ENCODE data around the gene BMP2K.

Gene BMP2K

DNA sequence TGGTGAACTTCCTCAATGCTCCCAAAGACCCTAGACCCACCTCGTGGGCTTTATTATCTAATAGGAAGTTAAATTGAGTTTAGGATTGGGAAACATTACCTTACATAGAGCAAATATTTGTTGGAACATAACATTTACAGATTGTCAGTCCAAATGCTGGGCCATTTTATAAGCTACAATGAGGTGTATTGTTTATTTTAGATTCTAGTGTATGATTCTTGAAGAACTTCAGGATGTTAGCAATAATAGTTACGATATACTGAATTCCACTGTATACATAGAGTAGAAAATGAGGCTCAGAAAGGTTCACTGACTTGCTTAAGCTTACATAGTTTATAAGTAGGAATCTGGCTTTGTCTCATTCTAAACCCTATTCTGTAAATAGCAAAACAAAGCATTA lies 125.7 kb downstream of the BMP2K start:
- no peak for DNase-seq
- H3K4me1 ChIP-seq (ENCODE audit: control insufficient read depth, insufficient read depth, low read depth, low read length): no peaks in the 10 kb centered on the region
- WGBS: no CpG with 5 or more reads among the region's 2 CpGs

DNA sequence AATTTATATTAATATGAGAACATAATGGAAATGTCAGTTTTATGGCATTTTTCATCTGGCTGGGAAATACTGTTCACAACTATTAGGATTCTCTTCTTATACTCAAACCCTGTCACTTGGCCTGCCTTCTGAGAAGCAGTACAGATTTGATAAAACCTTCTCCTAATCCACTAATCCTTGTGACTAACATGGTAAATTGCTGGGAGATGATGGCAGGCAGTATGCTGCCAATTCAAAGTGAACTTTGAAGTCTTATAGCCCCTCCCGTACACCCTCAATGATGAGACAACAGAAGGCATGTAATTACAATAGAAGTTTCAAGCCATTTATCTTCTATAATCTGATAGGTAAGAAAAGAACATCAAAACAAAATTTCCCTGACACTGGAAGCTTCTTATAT lies 126.1 kb downstream of the BMP2K start:
- no peaks in the 10 kb centered on the region for H3K4me1 ChIP-seq (ENCODE audit: control insufficient read depth, insufficient read depth, low read depth, low read length)
- no peak overlapping the region for H2AK5ac ChIP-seq (ENCODE audit: low read length, severe bottlenecking)
- H3K4me3 ChIP-seq (ENCODE audit: insufficient read depth in 1 of 2, low read depth in 1 of 2, low read length in 2 of 2): no peak overlapping the region
- no peak overlapping the region for H2BK15ac ChIP-seq (ENCODE audit: low read depth, poor library complexity, severe bottlenecking)
- H3K36me3 ChIP-seq (ENCODE audit: control insufficient read depth in 1 of 2, insufficient read depth in 2 of 2, low read depth in 1 of 2, low read length in 2 of 2): peaks cover 0 to 33% of the 10 kb centered on the region in 2 experiments
- no peak overlapping the region for H4K91ac ChIP-seq (ENCODE audit: low read length)
- WGBS: no CpG with 5 or more reads among the region's 1 CpG
- no peak overlapping the region for H3K9ac ChIP-seq (ENCODE audit: low read length)
- no peak overlapping the region for H3K14ac ChIP-seq (ENCODE audit: low read length in 2 of 2)
- no peak overlapping the region for H4K8ac ChIP-seq (ENCODE audit: low read length)
- no peak overlapping the region for H3K4me2 ChIP-seq (ENCODE audit: low read length, poor library complexity, severe bottlenecking)
- no peak overlapping the region for H3K23ac ChIP-seq (ENCODE audit: low read length in 2 of 2)
- H2BK120ac ChIP-seq (ENCODE audit: low read depth, low read length): no peak overlapping the region
- no peaks in the 10 kb centered on the region for H3K27me3 ChIP-seq (ENCODE audit: control insufficient read depth in 1 of 2, insufficient read depth in 1 of 2, low read length in 2 of 2)
- H2AFZ ChIP-seq (ENCODE audit: low read depth, low read length): no peak overlapping the region
- no peak overlapping the region for H2BK12ac ChIP-seq (ENCODE audit: low read length in 2 of 2)
- no peak overlapping the region for H3K4ac ChIP-seq (ENCODE audit: low read depth in 1 of 2, low read length in 2 of 2)
- no peaks in the 10 kb centered on the region for H3K9me3 ChIP-seq (ENCODE audit: control insufficient read depth, low read length)
- DNase-seq: no peak
- no peak overlapping the region for H3K27ac ChIP-seq (ENCODE audit: low read length, poor library complexity, severe bottlenecking)
- no peak overlapping the region for H2BK5ac ChIP-seq (ENCODE audit: low read depth, low read length, poor library complexity, severe bottlenecking)
- no peaks in the 10 kb centered on the region for H3K79me1 ChIP-seq (replicated peaks; ENCODE audit: low read length, poor library complexity, severe bottlenecking)
- no peak overlapping the region for H3K18ac ChIP-seq (ENCODE audit: low read depth in 1 of 2, low read length in 2 of 2)

More for the DNA sequence above, 125.7 kb downstream of the BMP2K start:
- no peak overlapping the region for H2BK15ac ChIP-seq (ENCODE audit: low read depth, poor library complexity, severe bottlenecking)
- no peak overlapping the region for H2AFZ ChIP-seq (ENCODE audit: low read depth, low read length)
- no peak overlapping the region for H3K9ac ChIP-seq (ENCODE audit: low read length)
- H2BK12ac ChIP-seq (ENCODE audit: low read length in 2 of 2): no peak overlapping the region
- H3K36me3 ChIP-seq (ENCODE audit: control insufficient read depth in 1 of 2, insufficient read depth in 2 of 2, low read depth in 1 of 2, low read length in 2 of 2): peaks cover 0 to 29% of the 10 kb centered on the region in 2 experiments
- no peak overlapping the region for H3K4me2 ChIP-seq (ENCODE audit: low read length, poor library complexity, severe bottlenecking)
- no peak overlapping the region for H3K4me3 ChIP-seq (ENCODE audit: insufficient read depth in 1 of 2, low read depth in 1 of 2, low read length in 2 of 2)
- H4K8ac ChIP-seq (ENCODE audit: low read length): no peak overlapping the region
- H3K27me3 ChIP-seq (ENCODE audit: control insufficient read depth in 1 of 2, insufficient read depth in 1 of 2, low read length in 2 of 2): no peaks in the 10 kb centered on the region
- no peak overlapping the region for H2BK120ac ChIP-seq (ENCODE audit: low read depth, low read length)
- no peak overlapping the region for H2BK5ac ChIP-seq (ENCODE audit: low read depth, low read length, poor library complexity, severe bottlenecking)
- no peak overlapping the region for H3K27ac ChIP-seq (ENCODE audit: low read length, poor library complexity, severe bottlenecking)
- H3K79me1 ChIP-seq (replicated peaks; ENCODE audit: low read length, poor library complexity, severe bottlenecking): no peaks in the 10 kb centered on the region
- no peak overlapping the region for H3K18ac ChIP-seq (ENCODE audit: low read depth in 1 of 2, low read length in 2 of 2)
- H3K4ac ChIP-seq (ENCODE audit: low read depth in 1 of 2, low read length in 2 of 2): no peak overlapping the region
- no peak overlapping the region for H4K91ac ChIP-seq (ENCODE audit: low read length)
- H3K23ac ChIP-seq (ENCODE audit: low read length in 2 of 2): no peak overlapping the region
- H2AK5ac ChIP-seq (ENCODE audit: low read length, severe bottlenecking): no peak overlapping the region
- no peak overlapping the region for H3K14ac ChIP-seq (ENCODE audit: low read length in 2 of 2)
- no peaks in the 10 kb centered on the region for H3K9me3 ChIP-seq (ENCODE audit: control insufficient read depth, low read length)

DNA sequence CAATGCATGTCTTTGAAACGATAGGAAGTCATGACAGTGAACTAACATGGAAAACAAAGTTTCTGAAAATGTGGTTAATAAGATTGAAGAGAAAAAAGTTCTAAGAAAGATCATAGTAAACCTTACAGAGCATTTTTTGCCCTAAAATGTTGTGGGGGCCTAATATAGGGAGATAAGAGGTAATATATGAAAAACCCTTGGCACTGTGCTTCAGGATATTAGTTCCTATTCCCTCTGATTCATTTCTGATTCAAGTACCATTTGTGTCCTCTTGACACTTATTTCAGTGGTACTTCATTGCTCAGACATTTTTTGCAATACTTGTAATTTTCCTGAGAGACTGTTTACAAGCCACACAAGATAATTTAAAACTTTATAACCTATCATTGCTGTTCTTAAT lies 128.0 kb downstream of the BMP2K start:
- H3K4me3 ChIP-seq (ENCODE audit: insufficient read depth in 1 of 2, low read depth in 1 of 2, low read length in 2 of 2): no peak overlapping the region
- no peak overlapping the region for H3K18ac ChIP-seq (ENCODE audit: low read depth in 1 of 2, low read length in 2 of 2)
- no peak overlapping the region for H3K9ac ChIP-seq (ENCODE audit: low read length)
- no peak overlapping the region for H2BK5ac ChIP-seq (ENCODE audit: low read depth, low read length, poor library complexity, severe bottlenecking)
- no peak overlapping the region for H2AK5ac ChIP-seq (ENCODE audit: low read length, severe bottlenecking)
- no peak overlapping the region for H2BK120ac ChIP-seq (ENCODE audit: low read depth, low read length)
- H4K8ac ChIP-seq (ENCODE audit: low read length): no peak overlapping the region
- no peaks in the 10 kb centered on the region for H3K27me3 ChIP-seq (ENCODE audit: control insufficient read depth in 1 of 2, insufficient read depth in 1 of 2, low read length in 2 of 2)
- no peak overlapping the region for H3K4me2 ChIP-seq (ENCODE audit: low read length, poor library complexity, severe bottlenecking)
- no peak overlapping the region for H2AFZ ChIP-seq (ENCODE audit: low read depth, low read length)
- H3K36me3 ChIP-seq (ENCODE audit: control insufficient read depth in 1 of 2, insufficient read depth in 2 of 2, low read depth in 1 of 2, low read length in 2 of 2): peaks cover 0 to 34% of the 10 kb centered on the region in 2 experiments
- no peak overlapping the region for H4K91ac ChIP-seq (ENCODE audit: low read length)
- H3K27ac ChIP-seq (ENCODE audit: low read length, poor library complexity, severe bottlenecking): no peak overlapping the region
- H3K4ac ChIP-seq (ENCODE audit: low read depth in 1 of 2, low read length in 2 of 2): no peak overlapping the region
- no peak overlapping the region for H2BK15ac ChIP-seq (ENCODE audit: low read depth, poor library complexity, severe bottlenecking)
- no peaks in the 10 kb centered on the region for H3K9me3 ChIP-seq (ENCODE audit: control insufficient read depth, low read length)
- WGBS: 91% methylated on average over 1 of the region's 1 CpG
- no peaks in the 10 kb centered on the region for H3K4me1 ChIP-seq (ENCODE audit: control insufficient read depth, insufficient read depth, low read depth, low read length)
- no peak for DNase-seq
- no peak overlapping the region for H2BK12ac ChIP-seq (ENCODE audit: low read length in 2 of 2)
- no peak overlapping the region for H3K23ac ChIP-seq (ENCODE audit: low read length in 2 of 2)
- H3K79me1 ChIP-seq (replicated peaks; ENCODE audit: low read length, poor library complexity, severe bottlenecking): peaks cover 2% of the 10 kb centered on the region
- H3K14ac ChIP-seq (ENCODE audit: low read length in 2 of 2): no peak overlapping the region

DNA sequence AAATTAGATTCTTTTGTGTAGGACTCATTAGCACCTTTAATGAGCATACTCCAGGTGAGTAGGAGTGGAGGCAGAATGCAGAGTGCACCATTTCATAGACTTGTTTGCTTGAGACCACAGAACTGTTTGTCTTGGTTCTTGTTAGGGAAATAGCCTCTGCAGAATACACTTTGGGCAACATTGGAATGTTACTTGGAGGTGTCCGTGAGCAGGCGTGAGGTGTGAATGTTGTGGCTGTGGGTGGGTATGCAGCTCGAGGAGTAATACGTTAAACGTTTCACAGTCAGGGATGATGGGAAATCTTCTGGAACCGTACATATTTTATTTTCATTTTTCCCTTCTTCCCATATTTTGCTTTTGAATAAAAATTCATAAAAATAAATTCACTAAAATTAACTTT lies 131.5 kb downstream of the BMP2K start:
- Histone ChIP-seq H3K9me3 (ENCODE audit: control insufficient read depth, low read length) (no peaks in the 10 kb centered on the region), H3K4me3 (ENCODE audit: insufficient read depth in 1 of 2, low read depth in 1 of 2, low read length in 2 of 2) (no peak overlapping the region), H2AK5ac (ENCODE audit: low read length, severe bottlenecking) (no peak overlapping the region), H3K36me3 (ENCODE audit: control insufficient read depth in 1 of 2, insufficient read depth in 2 of 2, low read depth in 1 of 2, low read length in 2 of 2) (peaks cover 10 to 51% of the 10 kb centered on the region in 2 experiments), H2BK12ac (ENCODE audit: low read length in 2 of 2) (no peak overlapping the region), H3K4me2 (ENCODE audit: low read length, poor library complexity, severe bottlenecking) (no peak overlapping the region), H3K4ac (ENCODE audit: low read depth in 1 of 2, low read length in 2 of 2) (no peak overlapping the region), H4K91ac (ENCODE audit: low read length) (no peak overlapping the region), H3K27ac (ENCODE audit: low read length, poor library complexity, severe bottlenecking) (no peak overlapping the region), H3K18ac (ENCODE audit: low read depth in 1 of 2, low read length in 2 of 2) (no peak overlapping the region), H3K14ac (ENCODE audit: low read length in 2 of 2) (no peak overlapping the region), H2AFZ (ENCODE audit: low read depth, low read length) (no peak overlapping the region), H3K79me1 (replicated peaks; ENCODE audit: low read length, poor library complexity, severe bottlenecking) (peaks cover 4% of the 10 kb centered on the region), H4K8ac (ENCODE audit: low read length) (no peak overlapping the region), H3K27me3 (ENCODE audit: control insufficient read depth in 1 of 2, insufficient read depth in 1 of 2, low read length in 2 of 2) (no peaks in the 10 kb centered on the region), H3K9ac (ENCODE audit: low read length) (no peak overlapping the region), H3K23ac (ENCODE audit: low read length in 2 of 2) (no peak overlapping the region), H2BK5ac (ENCODE audit: low read depth, low read length, poor library complexity, severe bottlenecking) (no peak overlapping the region), H2BK15ac (ENCODE audit: low read depth, poor library complexity, severe bottlenecking) (no peak overlapping the region), H2BK120ac (ENCODE audit: low read depth, low read length) (no peak overlapping the region), H3K4me1 (ENCODE audit: control insufficient read depth, insufficient read depth, low read depth, low read length) (no peaks in the 10 kb centered on the region)
- 100% methylated on average over 2 of the region's 6 CpGs for WGBS
- DNase-seq: no peak
